ENCODE measurements around the gene LSR.
"Not testable (repeated sequence)": the region's sequence is repeated elsewhere in the genome, so short reads cannot be mapped to it uniquely, and the experiment has no call there.

The LSR gene

DNA sequence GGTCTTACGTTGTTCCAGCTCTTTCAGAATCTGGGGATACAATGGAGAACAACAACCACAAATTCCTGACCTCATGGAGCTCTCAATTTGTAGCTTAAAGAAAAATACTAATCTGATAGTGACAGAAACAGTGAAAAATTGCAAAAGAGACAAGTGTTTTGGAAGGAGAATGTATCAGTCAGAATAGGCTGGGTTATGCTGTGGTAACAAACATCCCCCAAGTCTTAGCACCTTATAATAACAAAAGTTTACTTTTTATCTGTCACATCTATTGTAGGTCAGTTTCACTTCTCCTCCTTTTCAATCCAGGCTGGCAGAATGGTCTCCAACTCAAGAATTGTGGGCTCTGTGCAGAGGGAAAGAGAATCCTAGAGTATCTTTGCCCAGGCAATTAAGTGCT, 29.8 kb upstream of the LSR start:
- DNase-seq = no peak

DNA sequence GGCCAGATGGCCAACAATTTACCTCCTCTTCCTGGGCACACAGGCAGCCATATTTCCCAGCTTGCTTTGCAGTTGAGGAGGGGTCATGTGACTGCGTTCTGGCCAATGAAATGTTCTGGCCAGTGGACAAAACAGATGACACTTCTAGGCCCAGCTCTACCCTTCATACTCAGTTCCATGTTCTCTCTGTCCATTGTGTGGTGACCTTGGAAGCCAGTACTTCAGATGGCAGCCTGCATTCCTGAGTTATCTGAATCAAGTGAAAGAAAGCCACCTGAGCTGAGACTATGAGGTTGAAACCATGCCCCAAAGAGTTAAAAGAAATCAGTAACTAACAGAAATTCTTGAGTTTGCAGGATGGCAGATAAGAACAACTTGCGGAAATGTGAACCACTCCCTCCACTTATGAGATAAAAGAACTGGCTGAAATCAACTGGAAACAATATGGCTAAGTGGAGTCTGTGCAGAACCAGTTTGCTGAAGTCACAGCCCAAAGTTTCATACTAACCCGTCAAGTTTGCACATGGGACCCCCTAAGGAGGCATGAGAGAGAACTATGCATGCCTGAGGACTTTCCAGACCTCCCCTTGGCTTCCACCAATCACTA, 28.4 kb upstream of the LSR start:
- no peak for DNase-seq

DNA sequence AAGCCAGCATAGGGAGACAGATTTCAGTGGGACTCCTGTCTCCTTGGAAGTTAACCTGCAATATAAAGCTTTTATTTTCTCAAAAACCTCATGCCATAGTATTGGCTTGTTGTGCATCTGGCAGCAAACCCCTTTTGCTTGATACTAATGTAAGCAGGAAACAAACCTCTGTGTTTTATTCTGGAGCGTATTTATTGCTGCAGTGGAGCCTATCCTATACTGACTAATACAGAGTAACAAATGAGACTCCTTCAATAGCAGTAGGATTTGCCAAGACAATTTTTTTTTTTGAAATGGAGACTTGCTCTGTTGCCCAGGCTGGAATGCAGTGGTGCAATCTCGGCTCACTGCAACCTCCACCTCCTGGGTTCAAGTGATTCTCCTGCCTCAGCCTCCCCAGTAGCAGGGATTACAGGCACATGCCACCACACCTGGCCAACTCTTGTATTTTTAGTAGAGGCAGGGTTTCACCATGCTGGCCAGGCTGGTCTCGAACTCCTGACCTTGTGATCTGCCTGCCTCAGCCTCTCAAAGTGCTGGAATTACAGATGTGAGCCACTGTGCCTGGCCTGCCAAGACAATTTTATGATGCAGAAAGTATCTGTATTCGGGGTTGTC, 27.7 kb upstream of the LSR start:
- not testable (repeated sequence) for DNase-seq

DNA sequence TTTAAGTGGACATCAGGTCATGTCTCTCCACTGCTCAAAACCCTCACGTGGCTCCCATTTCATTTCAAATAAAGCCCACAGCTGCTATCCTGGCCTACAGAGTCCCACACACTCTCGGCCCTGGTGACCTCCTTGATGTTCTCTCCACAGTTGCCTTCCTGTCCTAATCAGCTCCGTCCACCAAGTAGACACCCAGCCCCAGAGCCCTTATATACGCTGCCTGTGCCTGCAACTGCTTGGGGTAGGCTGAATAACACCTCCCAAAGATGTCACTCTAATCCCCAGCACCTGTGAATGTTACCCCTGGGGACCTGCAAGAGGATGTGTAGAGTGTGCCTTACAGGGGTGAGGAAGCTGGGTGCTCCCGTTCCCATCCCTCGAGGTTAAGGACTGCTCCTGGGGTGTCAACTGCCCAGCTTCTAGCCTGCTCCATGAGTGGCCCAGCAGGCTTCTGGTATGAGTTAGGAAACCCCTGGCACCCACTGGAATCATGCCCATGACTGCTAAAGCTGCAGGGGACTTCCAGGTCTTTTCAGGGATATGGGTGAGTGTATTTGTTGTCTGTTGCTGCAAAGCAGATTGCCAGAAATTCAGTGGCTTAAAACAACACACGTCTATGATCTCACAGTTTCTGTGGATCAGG, 26.3 kb upstream of the LSR start:
- DNase-seq = no peak

DNA sequence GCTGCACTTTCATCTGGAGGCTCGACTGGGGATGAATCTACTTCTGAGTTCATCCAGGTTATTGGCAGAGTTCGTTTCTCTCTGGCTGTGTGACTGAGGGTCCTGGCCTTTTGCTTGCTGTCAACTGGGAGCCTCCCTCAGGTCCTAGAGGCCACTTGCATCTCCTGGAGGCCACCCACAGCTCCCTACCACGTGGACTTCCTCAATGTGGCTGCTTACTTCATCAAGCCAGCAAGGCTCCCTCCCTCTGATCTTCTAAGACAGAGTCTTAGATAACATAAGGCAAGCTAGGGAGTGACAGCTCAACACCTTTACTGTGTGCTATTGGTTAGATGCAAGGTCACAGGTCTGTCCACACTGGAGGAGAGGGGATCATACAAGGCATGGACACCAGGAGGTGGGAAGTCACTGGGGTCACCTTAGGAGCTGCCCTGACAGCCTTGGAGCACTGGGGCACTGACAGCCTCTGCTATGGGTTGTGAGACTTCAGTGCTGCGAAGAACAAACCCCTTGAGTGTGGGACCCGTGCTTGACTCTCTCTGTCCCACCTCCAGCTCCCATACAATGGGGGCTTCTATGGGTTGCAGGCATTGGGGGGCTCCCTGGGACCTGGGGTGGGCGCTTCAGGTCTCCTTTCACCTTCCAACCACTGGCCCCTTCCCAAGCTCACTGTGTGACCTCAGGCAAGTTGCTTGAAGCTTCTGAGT, 25.6 kb upstream of the LSR start:
- no peak for DNase-seq

DNA sequence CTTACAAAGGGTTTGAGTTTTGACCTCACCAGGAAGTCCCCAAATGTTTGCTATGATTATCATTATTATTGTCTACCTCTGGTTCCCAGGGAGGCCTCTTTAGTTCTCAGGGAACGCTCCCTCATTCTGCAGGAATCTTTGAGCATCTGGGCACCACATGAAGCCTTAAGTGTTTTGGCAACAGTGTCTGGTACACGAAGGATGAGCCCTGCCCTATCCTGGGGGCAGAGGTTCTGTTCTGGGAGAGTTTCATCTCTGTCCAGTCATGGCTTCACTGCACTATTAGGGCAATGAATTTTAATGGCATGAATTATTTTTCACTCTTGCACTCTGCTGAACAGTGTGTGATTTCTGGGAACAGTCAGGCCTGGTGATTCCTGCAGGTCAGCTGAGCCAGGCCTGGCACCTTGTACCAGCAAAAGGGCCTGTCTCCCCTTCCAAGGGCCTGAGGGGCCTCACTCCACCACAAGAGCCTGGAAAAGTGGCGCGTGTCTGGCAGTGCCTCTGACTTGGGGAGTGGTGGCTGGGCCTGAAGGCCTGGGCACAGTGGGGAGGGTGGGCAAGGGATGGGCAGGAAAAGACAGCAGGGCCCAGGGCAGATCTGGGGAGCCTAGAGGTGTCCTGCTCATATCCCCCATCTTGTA, 24.8 kb upstream of the LSR start:
- DNase-seq = no peak

DNA sequence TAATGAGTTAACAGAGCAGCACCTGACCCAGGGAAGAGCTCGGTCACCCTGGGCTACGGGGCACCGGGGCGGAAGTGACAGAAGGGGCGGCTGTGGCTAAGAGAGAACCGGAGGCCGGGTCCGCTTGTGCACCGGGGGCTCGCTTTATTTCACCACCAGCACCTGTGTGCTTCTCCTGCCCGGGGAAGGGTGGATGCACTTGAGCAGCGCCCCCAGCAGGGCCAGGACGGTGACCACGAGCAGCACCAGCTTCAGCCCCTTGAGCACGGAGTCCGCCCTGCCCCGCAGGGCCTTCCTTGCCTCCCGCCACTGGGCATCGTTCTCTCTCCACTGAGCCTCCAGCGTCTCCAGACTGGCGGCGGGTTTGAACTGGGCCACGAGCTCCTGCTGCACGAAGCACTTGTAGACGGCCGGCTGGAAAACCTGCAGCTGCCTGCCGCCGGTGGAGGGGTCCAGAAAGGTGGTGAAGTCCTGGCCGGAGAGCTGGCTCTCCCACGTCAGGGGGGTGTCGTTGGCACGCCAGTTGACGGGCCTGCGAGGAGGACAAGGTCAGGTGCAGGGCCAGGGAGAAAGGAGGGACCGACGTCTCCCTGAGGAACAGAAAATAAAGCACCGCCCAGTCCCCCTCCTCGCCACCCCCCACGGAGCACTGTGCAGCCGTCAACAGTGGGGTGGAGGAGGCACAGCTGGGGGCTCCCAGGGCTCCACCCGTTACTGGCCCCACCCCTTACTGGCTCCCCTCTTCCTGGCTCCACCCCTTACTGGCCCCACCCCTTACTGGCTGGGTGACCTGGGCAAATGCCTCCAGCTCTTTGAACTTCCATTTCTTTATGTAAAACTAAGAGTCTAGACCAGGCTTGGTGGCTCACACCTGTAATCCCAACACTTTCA, 23.9 kb upstream of the LSR start:
- no peak for DNase-seq

DNA sequence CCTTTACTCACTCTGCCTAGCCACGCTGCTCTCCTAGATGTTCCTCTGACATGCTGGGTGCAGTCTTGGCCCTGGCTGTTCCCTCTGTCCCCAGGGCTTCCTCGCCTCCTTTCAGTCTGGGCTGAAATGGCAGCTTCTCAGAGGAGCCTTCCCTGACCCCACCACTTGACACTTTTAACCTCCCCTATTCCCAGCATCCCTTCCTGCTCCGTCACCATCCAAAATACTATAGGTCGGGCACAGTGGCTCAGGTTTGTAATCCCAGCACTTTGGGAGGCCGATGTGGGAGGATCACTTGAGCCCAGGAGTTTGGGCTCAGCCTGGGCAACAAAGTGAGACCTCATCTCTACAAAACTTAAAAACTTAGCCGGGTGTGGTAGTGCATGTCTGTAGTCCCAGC, 22.9 kb upstream of the LSR start:
- DNase-seq = no peak

DNA sequence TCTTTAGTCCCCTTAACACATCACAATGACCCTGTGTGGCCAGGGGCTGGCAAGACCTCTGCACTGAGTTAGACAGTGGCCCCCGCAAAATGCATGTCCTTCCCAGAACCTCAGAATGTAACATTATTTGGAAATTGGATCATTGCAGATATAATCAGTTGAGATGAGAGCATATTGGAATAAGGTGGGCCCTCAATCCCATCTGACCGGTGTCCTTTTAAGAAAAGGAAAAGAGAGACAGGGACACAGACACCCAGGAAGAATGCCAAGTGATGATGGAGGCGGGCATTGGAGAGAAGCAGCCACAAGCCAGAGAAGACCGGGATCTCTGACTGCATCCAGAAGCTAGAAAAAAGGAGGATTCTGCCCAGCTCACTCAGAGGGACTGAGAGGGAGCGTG, 22.1 kb upstream of the LSR start:
- no peak for DNase-seq

DNA sequence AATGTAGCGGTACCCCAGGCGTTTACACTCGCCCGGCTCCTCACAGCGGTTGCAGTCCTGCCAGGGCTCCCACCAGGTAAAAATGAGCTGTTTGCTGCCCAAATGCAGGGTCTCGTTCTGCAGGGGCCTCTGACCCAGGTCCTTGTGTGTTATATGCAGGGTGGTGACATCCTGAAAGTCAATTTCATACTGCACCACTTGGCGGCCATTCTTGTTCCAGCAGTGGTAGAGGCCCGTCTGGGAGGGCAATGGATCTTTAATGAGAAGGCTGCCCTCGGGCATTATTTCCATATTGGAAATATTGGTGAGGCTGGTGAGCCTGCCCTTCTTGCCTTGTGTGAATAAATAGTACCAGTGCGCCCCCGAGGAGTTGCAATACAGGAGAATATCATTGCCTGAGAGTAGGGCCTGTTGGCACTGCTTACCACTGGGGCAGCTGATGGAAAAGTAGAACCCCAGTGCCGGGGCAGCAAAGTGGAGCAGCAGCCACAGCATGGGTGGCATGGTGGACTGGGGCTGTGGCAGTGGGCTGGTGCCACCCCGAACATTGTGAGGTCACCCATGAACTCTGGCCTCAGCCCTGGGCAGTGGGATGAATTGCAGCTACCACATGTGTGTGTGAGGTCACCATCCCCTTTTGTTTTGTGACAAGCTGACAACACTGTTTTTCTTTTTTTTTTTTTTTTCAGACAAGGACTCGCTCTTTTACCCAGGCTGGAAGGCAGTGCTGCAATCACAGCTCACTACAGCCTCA, 20.4 kb upstream of the LSR start, which contains the start of gene FAM187B:
FAM187B (minus strand) TSS at position 563 of the 754 bp plus-strand sequence; CDS start at position 504, 59 bp downstream.
- peak in 15 of 51 donors; percentile 9 to 50 (median 27) for DNase-seq

DNA sequence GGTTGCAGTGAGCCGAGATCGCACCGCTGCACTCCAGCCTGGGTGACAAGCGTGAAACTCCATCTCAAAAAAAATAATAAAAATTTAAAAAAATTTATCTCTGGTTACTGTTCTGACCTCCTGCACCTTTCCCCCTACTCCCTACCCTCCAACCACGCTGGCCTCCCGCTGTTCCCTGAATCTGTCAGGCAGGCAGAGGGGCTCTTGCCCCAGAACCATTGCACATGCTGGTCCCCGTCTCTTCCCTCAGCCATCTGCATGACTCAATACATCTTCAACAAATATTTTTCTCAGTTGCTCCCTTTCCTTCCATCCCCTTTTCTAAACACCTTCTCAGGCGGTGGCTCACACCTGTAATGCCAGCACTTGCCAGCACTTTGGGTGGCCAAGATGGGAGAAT, 19.2 kb upstream of the LSR start:
- DNase-seq = no peak

DNA sequence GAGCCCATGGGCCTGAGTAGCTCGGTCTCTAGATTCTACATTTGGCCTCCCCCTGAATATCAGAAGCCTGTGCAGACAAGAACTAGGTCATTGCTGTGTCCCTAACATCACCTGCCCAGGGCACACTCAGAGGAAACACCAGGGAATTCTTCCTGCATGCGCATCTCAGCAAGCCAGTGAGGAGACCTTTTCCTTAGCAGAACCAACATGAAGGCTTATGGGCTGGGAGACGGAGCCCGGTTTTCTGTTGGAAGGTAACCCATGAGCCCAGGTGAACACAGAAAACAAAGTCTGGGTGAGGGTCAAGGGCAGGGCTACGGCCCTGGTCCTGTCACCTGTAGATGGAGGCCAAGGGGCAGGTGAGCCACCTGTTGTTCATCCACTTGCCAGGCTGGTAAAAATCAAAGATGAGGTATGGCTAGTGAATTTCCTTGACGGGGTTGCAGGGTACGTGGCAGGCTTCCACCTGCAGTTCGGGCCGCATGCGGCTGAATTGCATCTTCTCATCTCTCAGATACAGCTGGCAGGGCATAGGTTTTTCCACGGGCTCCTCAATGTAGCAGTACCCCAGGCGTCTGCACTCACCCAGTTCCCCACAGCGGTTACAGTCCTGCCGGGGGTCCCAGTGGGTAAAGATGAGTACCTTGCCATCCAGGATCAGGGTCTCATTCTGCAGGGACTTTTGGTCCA, 16.7 kb upstream of the LSR start:
- no peak for DNase-seq

DNA sequence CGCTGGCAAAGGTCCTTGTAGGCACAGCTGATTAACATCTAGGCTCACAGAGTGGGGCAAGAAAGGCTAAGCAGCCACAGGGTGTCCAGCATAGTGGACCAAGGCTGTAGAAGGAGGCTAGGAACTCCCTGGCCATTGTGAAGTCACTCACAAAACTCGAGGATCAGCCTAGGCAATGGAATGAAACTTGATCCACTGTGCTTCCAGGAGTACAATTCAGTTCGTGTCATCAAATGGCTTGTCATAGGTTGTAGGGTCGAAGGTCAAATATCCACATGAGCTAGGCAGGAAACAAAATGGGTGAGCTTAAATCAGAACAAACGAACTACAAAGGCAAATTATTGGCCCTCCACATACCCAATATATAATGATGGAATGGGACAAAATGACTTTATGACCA, 15.9 kb upstream of the LSR start:
- DNase-seq = no peak

DNA sequence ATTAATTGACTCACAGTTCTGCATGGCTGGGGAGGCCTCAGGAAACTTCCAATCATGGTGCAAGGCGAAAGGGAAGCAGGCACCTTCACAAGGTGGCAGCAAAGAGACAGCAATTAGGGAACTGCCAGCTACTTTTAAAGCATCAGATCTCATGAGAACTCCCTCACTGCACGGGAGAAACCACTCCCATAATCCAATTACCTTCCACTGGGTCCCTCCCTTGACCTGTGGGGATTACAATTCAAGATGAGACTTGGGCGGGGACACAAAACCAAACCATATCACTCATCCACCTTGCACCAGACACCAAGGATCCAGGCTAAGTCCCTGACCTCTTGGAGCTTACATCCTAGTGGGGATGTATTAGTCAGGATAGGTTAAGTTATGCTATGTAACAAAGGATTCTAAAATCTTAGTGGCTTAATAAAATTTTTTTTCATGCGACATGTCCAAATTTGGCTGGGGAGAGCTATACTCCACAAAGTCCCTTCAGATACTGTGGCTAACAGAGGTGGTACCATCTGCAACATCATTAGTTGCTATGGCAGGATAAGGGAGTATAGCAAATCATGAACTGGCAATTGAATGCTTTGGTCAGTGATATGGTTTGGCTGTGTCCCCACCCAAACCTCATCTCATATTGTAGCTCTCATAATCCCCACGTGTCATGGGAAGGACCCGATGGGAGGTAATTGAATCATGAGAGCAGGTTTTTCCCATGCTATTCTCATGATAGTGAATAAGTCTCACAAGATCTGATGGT, 12.0 kb upstream of the LSR start:
- DNase-seq = no peak

DNA sequence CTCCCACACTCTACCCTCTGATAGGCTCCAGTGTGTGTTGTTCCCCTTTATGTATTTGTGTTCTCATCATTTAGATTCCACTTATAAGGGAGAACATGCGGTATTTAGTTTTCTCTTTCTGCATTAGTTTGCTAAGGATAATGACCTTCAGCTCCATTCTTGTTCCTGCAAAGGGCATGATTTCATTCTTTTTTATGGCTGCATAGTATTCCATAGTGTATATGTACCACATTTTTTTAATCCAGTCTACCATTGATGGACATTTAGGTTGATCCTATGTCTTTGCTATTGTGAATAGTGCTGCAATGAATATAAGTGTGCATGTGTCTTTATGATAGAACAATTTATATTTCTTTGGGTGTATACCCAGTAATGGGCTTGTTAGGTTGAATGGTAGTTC, 9.2 kb upstream of the LSR start:
- not testable (repeated sequence) for DNase-seq

DNA sequence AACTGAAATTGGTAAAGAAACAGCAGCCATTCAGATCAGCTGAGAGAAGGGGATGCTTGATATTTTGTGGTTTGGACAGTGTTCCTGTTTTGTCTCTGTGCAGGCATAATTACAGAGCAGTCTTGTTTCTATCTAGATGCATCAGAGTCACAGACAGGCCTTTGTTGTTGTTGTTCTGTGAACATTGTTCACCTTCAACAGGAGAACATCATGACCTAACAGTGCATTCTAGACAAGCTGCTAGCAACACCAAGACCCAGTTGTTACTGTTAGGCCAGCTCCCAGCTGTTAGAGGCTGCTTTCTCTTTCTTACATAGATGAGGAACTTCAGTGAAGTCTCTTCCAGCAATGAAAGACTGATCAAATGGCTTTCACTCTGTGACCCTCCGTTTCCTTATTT, 8.5 kb upstream of the LSR start:
- peak in 1 of 51 donors; percentile 19 for DNase-seq

DNA sequence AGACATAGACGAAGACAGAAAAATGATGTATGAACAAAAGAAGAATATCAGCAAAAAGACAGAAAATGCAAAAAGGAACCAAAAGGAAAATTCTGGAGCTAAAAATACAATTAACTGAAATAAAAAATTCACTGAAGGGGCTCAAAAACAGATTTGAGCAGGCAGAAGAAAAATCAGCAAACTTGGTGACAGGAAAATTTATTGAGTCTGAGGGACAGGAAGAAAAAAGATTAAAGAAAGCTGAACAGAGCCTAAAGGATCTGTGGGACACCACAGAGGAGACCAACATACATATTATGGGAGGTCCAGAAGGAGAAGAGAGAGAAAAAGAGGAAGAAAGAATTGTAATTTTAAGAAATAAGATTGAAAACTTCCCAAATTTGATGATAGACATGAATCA, 7.4 kb upstream of the LSR start:
- DNase-seq = no peak

DNA sequence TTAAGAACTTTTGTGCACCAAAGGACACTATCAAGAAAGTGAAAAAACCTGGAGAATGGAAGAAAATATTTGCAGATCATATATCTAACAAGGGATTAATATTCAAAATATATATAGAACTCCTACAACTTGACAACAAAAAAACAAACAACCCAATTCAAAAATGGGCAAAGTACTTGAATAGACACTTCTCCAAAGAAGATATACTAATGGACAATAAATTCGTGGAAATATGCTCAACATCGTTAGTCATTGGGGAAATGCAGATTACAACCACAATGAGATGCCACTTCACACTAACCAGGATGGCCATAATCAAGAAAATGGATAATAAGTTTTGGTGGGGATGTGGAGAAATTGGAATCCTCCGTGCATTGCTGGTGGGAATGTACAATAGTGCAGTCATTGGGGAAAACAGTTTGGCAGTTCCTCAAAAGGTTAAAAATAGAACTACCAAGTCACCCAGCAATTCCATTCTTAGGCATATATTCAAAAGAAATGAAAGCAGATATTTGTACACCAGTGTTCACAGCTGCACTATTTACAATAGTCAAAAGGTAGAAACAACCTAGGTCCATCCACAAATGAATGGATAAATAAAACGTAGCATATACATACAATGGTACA, 2.2 kb upstream of the LSR start:
- no peak for DNase-seq

All from hypothalamus (tissue), 51 donors.